Erythroblast (primary cell): ENCODE results near the gene AKAP13.

ENCODE experiments used
- DNase-seq, 2 experiments: peaks; one replicate each; lab custom pipeline; 2025; lab: John Stamatoyannopoulos, UW
- GATA1 ChIP-seq: IDR thresholded peaks from 2 replicates; pipeline ENCODE4 v1.6.1; 2011; ENCODE audit warnings: low read depth, mild to moderate bottlenecking, control low read depth, low read length, moderate library complexity
- POLR2A ChIP-seq: IDR thresholded peaks from 2 replicates; pipeline ENCODE4 v1.6.1; 2011; ENCODE audit warnings: mild to moderate bottlenecking, low read length

The AKAP13 gene

DNA sequence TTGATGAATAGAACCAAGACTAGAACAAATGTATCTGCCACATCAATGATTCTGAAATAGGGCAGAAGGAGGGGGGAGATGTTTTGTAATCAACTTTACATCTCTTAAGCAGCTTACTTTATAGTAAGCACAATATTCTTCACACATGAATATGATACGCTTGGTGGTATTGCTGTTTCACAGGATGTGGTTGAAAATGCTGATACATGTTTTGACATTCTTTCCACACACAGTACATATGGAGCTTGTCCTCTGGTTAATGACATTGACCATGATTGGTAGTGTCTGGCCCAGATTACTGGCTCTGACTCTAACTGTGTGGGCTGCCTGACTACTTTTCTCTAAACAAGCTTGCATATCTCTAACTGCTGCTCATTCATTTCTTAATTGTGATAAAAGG, 245.5 kb downstream of the AKAP13 start:
- no peak for DNase-seq
- TF ChIP-seq GATA1 (no peak), POLR2A (no peak)

DNA sequence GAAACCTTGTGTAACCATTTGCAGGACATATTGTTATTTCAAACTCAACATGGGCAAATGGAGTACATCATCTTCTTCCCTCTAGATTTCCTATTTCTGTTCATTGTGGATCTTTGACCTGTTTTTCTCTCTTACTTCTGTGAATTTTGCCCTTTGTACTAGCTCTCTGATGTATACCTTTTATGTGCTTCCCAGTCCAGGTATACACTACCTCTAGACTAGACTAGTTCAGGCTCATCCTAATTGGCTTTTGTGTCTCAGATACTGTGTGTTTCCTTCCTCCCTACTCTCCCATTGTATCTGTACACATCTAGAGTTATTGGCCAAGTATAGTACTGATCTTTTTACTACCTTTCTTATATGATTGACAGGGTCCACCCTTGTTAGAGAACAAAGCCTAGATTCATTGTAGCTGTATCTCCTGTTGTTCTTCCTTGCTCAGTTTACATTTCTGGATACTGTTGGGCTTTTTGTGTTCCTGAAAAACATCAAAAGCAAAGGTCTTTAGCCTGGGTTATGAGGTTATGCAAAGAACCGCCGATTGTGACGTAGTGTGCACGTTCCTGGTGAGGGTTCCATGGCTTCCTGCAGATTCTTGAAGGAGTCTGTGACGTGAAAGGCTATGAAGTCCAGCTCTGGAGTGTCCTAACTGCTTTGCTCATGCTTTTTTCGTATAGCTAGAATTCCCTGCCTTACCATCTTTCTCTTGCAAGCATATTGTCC, 247.0 kb downstream of the AKAP13 start:
- DNase-seq, result no peak
- TF ChIP-seq GATA1 (no peak), POLR2A (no peak)

DNA sequence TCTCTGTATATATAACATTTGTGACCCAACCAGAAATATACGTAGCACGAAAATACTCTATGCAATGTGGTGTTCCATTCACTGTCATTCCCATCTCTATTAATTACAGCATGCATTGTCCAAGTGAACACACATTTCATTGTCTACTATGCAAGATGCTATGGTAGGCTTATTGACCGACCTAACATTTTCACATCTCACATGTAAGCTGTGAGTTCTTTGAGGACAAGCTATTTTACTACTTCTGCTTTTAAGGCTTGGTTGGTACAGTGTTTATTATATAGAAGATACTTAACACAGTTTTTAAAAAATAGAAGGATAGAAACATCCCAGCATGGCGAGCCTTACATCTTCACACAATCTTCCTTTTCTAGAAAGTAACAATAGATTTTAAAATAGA, 249.9 kb downstream of the AKAP13 start:
- DNase-seq, result no peak
- TF ChIP-seq GATA1 (no peak), POLR2A (no peak)

DNA sequence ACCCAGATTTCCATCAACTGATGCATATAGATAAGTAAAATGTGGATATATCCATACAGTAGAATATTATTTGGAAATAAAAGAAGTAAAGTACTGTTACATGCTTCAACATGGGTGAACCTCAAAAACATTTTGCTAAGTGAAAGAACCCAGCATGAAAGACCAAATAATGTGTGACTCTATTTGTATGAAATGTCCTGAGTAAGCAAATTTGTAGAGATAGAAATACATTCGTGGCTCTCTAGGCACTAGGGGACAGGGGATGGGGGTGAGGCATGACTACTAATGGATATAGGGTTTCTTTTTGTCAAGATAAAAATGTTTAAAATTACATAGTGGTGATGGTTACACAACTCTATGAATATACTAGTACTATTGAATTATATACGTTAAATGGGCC, 250.6 kb downstream of the AKAP13 start:
- DNase-seq, result no peak
- TF ChIP-seq POLR2A, result no peak
- no peak for TF ChIP-seq GATA1

DNA sequence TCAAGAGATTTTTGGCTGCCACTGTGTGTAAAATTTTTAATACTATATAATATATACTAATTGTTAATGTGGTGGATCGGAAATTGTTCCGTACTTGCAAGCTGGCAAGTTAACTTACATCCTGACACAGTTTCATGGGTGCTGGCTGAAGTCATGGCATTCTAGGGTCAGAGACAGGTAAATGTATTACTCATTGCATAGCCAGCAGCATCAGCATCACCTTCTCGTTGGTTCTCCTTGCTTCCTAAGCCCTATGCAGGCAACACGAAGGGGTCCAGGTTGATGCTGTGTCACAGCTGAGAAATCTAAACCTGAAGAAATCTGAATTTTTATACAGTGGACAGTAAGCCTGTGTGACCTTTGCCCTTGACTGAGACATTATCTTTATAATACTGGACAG, 251.6 kb downstream of the AKAP13 start:
- no peak for DNase-seq
- TF ChIP-seq POLR2A (no peak), GATA1 (no peak)

DNA sequence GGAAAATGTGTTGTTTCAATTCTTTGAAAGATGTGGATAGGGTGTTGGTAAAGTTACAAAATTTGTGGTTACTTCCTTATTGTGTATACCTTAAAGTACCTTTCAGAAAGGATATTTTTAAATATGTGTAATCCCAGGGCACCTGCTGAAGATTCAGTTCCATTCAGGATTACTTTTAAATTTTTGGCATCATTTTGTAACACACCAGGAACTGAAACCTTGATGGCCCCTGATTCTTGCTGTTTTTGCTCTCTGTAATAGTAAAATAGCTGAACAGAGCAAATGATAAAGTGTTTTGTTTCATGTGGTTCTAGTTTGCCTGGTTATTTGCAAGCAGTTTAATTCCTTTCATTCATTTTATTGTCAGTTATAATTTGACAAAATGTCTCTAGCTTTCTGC, 253.5 kb downstream of the AKAP13 start:
- TF ChIP-seq GATA1, result no peak
- TF ChIP-seq POLR2A, result no peak
- DNase-seq, result no peak

DNA sequence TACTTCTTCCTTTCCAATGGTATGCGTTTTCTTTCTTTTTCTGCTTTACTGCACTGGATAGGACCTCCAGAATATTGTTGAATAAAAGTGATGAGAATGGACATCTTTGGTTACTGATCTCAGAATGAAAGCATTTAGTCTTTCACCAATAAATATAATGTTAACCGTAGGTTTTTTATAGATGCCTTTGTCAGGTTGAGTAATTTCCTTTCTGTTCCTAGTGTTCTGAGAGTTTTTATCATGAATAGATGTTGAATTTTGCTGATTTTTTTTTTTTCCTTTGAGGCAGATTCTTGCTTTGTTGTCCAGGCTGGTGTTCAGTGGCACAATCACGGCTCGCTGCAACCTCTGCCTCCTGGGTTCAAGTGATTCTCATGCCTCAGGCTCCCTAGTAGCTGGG, 255.9 kb downstream of the AKAP13 start:
- TF ChIP-seq GATA1, result no peak
- no peak for TF ChIP-seq POLR2A
- no peak for DNase-seq

DNA sequence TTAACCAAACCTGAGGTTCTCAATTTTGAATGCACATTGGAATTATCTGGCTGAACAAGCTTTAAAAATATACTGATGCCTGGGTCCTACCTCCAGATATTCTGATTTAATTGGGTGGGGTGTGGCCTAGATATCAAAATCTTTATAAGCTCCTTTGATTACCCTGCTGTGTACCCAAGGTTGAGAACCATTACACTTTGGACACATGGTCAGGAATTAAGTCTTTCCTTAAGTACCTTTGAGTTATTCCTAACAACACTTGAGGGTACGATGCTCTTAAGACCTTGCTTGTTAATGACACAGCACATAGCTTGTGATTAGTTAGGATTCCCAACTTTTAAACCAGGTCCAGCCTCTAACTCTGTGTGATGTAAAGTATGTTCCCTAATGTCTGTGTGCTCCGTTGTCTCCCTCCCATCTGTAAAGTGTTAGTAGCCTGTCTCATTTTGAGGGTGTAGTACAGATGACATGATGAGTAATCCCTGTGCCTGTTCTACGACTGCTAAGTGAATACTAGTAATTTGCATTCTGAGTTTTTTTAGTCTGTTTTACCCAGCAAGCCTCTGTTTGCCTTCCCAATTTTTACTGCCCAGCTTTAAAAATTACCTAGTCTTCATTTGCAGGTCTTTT, 259.5 kb downstream of the AKAP13 start:
- TF ChIP-seq GATA1 (no peak), POLR2A (no peak)

DNA sequence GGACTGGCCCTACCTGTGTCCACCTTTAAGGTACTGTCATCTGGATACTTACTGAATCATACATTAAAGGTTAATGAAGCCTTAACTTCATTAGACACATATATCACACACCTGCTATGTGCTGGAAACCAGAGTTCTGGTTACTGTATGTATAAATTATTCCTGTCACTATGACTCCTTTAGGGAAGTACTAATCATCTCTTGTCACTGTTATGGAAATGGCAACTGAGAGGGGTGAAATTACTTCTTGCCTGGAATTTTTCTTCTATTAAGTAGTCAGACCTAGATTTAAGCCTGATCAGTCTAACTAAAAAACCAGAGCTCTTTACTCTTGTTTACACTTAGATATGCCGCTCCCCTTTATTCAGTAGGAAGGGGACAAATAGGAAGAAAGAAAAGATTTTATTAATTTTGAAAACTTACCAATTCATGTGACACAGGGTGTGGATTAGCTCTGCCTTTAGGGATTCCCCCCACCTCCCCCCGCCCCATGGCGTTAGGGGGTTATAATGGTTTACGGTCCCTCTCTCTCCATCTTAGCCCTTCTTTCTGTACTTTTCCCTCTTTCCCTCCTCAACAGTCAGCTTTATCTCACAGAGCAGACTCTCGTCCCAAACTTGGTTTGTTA, 261.8 kb downstream of the AKAP13 start:
- TF ChIP-seq POLR2A (no peak), GATA1 (no peak)
- no peak for DNase-seq

More for the DNA sequence above, 259.5 kb downstream of the AKAP13 start:
- no peak for DNase-seq

DNA sequence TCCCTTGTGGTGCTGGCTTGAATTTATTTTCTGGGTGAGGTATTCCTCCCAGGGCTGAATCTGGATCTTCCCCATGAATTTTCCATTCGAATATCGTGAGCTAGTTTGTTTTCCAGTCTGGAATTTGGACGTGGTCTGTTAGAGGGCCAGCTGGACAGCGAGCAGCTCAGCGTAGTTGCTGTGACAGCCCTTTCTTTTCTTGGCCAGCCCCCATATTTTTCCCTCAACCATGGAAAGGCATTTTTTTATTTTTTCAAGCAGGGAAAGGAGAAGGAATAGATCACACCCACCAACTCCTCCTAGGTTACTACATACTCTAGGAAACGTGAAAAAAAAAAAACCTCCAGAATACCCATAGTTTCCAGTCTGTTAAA, 262.3 kb downstream of the AKAP13 start:
- no peak for DNase-seq
- TF ChIP-seq GATA1 (no peak), POLR2A (no peak)

DNA sequence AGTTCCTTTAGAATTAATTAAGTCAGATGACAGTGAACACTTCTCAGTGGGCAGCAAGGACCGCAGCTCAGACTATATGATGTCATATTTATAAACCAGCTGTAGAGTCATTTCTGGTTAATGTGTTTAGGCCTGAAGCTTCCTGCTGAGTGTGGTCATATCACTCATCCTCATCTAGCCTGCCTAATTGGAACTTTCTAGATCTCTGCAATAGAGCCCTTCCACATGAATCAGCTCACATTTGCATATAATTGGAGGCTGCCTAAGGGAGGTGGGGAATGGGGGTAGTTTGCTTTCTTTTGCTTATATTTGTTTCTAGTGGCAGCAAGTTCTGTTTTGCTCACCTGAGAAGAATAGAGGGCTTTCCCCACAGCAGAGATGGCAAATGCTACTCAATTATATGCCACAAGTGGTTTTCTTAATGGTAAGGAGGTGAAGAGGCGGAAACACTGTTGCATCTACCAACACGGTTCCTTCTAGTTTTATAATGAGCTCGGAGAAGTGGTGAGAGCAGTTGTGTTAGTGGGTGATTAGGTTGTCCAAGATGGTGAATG, 266.2 kb downstream of the AKAP13 start:
- TF ChIP-seq POLR2A, result no peak
- TF ChIP-seq GATA1, result no peak
- no peak for DNase-seq

DNA sequence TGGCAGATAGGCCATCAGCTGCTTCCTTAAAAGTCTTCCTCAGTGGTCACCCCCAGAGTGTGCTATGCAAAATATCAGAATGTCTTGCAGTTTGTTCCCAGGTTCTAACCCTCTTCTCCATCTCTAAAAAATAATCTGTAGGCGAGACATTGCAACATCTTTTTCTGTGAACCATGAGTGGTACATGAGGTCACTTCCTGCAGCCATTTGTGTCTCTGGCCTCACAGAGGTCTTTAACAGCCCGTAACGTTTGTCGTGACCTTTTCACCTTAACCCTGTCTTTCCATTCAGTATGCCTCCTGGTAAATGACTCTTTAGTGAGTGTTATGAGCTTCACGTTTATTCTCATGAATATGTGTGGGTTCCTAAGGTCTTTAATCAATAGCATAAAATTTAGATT, 269.0 kb downstream of the AKAP13 start:
- DNase-seq, result no peak
- TF ChIP-seq POLR2A (no peak), GATA1 (no peak)

DNA sequence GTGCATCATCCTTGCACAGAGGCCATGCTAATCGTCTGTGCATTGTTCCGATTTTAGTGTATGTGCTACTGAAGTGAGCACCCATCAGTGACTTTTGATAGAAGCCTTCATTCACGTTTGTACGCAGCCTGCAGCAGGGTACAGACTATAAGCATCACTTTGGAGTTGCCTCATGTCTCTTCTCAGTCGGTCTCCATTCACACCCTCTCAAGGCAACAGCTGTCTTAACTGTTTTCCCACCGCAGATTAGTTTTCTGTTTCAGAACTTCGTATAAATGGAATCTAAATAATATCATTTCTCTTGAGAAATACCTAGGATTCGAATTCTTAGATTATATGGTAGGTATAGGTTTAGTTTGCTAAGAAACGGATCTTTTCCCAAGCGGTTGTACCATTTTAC, 271.1 kb downstream of the AKAP13 start:
- DNase-seq, result no peak
- no peak for TF ChIP-seq GATA1
- no peak for TF ChIP-seq POLR2A

DNA sequence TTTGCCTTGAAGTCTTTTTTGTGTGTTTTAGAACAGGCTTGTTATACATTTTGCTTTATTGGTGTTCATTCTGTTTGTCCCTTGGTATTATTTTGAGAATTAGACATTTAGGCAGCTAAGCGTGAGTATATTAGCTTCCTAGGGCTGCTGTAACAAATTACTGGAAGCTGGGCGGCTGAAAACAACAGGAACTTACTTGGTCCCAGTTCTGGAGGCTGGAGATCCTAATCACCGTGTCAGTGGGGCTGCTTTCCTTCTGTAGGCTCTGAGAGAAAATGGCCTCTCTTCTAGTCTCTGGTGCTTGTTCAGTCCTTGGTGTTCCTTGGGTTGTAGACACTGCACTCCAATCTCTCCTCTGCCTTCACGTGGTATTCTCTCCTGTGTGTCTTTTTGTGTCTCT, 272.1 kb downstream of the AKAP13 start:
- TF ChIP-seq GATA1, result no peak
- TF ChIP-seq POLR2A, result no peak

More for the DNA sequence above, 272.1 kb downstream of the AKAP13 start:
- no peak for DNase-seq
